Ovary (tissue), 9 donors: ENCODE data around the gene FYB2. TPM values are rescaled to one million over a fixed set of nuclear protein-coding genes. Genes with fewer than 3 reads are reported as not detected.
"Not testable (repeated sequence)": the region's sequence is repeated elsewhere in the genome, so short reads cannot be mapped to it uniquely, and the experiment has no call there.

Source experiments
- DNase-seq, 5 donors: peaks; one replicate each; pipeline ENCODE4 v3.0.0-alpha.2; 2019 to 2020
- H3K27ac ChIP-seq, 2 donors: fragments of 200-600 bp; one replicate each; pipeline versions ENCODE4 v1.5.1 to v1.8.0; 2019 to 2022
- H3K27me3 ChIP-seq: fragments of 200-600 bp; one replicate; pipeline ENCODE4 v1.8.0; 2022
- H3K36me3 ChIP-seq: fragments of 200-600 bp; sonication (generic); one replicate; pipeline ENCODE4 v1.5.1; 2019
- H3K4me1 ChIP-seq: one replicate; pipeline ENCODE4 v1.8.1; 2013; ENCODE audit warnings: mild to moderate bottlenecking, moderate library complexity; ENCODE audit not compliant: insufficient read depth
- H3K4me3 ChIP-seq: fragments of 200-600 bp; sonication (generic); one replicate; pipeline ENCODE4 v1.5.1; 2017
- H3K9me3 ChIP-seq, 2 donors: fragments of 200-600 bp in 1 of 2; sonication (generic) in 1 of 2; one replicate each; pipeline versions ENCODE4 v1.5.1 to v1.8.1; 2013 to 2019; ENCODE audit warnings: mild to moderate bottlenecking in 1 of 2, moderate library complexity in 1 of 2
- EP300 ChIP-seq: sonication (generic); formaldehyde crosslinking; IDR thresholded peaks from one replicate; pipeline ENCODE4 v1.6.1; 2017; ENCODE audit warnings: antibody characterized with exemption
- POLR2A ChIP-seq: fragments of 450-650 bp; IDR thresholded peaks from one replicate; pipeline ENCODE4 v1.6.1; 2017; ENCODE audit warnings: antibody characterized with exemption, mild to moderate bottlenecking, moderate library complexity
- WGBS, 3 donors: extraction: QIAGEN DNeasy Blood & Tissue Kit in 1 of 3; methylation state at CpG; one replicate each; pipeline versions ENCODE4 v1.1.5 to v1.1.7; 2013 to 2017; 5-methylcytosine and 5-hydroxymethylcytosine counted together
- intact Hi-C, 4 donors: fragments of 100-400 bp; cut with DNase I; formaldehyde crosslinking; loops; one replicate each; pipeline versions ENCODE4 v1.11.0 to v1.15.1; 2022 to 2023
- polyA plus RNA-seq, 2 donors: library from polyadenylated mRNA; stranded (reverse); fragments of 200-250 nt in 1 of 2; fragments of 350-450 nt in 1 of 2; fragmentation: Illumina TruSeq in 1 of 2; extraction: RNeasy Lipid Tissue Mini Kit (QIAGEN cat#74804) in 1 of 2; gene quantifications; one replicate each; pipeline ENCODE4 v1.2.3, GENCODE V29; 2013 to 2014
- total RNA-seq, 7 donors: library from RNA; depleted of rRNA in 2 of 7; stranded (reverse); fragments of >200 nt in 2 of 7; fragmentation: NEBNext Ultra II Directional in 3 of 7; extraction: Animal tissue kit (Norgen Biotek cat#: 25700) in 3 of 7; gene quantifications; one replicate each; pipeline versions ENCODE4 v1.1.0 to v1.2.4, GENCODE V29; 2016 to 2023
- TF ChIP-seq, protein P1 (sequence below), 3 donors: fragments of 450-650 bp in 2 of 3; fragments of 200-600 bp in 1 of 3; IDR thresholded peaks; one replicate each; pipeline versions ENCODE4 v1.5.1 to v1.8.0; 2016 to 2022; ENCODE audit warnings: antibody characterized with exemption in 3 of 3, mild to moderate bottlenecking in 1 of 3
- donor health status: DM: no; HTN: no; CAD: no; lungs with moderate emphysema.
- donor health status: DM: no; HTN: no; CAD: no.
- donor health status: Bipolar disorder and iron deficiency.
- donor health status: DM: yes; HTN: yes; CAD: no.
- donor health status: DM: no; HTN: no; CAD: no.
- donor health status: DM: yes; HTN: yes; CAD: no.

Gene FYB2
- total and polyA plus RNA-seq, 9 donors: 0.06 to 81.5 (median 2.0) TPM; not detected in 2

DNA sequence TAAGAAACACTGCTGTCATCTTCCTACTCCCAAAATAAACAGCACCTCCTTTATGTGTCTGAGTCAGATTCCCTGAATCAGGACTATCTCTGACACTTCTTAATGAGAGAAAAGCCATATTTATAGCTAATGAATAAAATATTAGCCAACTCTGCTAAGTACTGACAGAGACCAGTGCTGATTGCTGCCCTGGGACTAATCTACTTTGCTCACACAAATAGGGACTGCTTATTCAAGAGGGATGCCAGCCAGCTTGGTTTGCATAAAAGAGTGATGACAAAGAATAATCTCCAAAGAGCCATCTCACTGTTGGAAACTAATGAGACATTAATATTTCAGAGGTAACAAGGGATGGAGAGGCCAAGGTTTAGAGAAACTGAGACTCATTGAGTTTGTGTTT lies 36.4 kb downstream of the FYB2 start:
- Histone ChIP-seq H3K9me3 (no peaks in the 10 kb centered on the region), H3K4me3 (no peak overlapping the region), H3K27me3 (no peaks in the 10 kb centered on the region), H3K36me3 (no peaks in the 10 kb centered on the region), H3K4me1 (no peaks in the 10 kb centered on the region), H3K27ac (no peak overlapping the region)
- intact Hi-C loops: no loop called here
- DNase-seq: no peak
- TF ChIP-seq, protein P1, sequence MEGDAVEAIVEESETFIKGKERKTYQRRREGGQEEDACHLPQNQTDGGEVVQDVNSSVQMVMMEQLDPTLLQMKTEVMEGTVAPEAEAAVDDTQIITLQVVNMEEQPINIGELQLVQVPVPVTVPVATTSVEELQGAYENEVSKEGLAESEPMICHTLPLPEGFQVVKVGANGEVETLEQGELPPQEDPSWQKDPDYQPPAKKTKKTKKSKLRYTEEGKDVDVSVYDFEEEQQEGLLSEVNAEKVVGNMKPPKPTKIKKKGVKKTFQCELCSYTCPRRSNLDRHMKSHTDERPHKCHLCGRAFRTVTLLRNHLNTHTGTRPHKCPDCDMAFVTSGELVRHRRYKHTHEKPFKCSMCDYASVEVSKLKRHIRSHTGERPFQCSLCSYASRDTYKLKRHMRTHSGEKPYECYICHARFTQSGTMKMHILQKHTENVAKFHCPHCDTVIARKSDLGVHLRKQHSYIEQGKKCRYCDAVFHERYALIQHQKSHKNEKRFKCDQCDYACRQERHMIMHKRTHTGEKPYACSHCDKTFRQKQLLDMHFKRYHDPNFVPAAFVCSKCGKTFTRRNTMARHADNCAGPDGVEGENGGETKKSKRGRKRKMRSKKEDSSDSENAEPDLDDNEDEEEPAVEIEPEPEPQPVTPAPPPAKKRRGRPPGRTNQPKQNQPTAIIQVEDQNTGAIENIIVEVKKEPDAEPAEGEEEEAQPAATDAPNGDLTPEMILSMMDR (IDR thresholded peaks at IDR 0.05): no peak
- TF ChIP-seq POLR2A (no peak), EP300 (no peak)

DNA sequence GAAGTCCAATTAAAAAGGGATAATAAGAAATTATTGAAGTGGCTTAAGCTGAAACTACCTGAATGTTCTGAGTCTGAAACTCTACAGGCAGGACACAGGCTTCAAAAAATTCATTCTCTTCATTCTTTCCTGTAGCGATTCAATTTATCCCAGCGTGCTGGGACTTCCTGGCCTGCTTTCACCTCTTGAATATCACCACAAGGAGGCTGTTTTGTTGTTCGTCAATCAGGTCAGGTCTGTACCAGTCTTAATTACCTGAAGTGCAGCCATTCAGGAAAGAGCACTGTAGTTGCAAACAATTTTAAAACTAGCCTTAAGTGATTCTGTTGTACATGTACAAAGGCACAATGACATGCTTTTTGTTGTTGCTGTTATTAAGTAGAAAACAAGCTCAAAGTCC lies 38.4 kb downstream of the FYB2 start:
- WGBS, 3 donors: 71 to 82% (median 80%) methylated on average over 3 of the region's 3 CpGs
- no peak overlapping the region for H3K4me3 ChIP-seq
- no peaks in the 10 kb centered on the region for H3K27me3 ChIP-seq
- no peaks in the 10 kb centered on the region for H3K36me3 ChIP-seq
- no peaks in the 10 kb centered on the region for H3K9me3 ChIP-seq
- H3K4me1 ChIP-seq: no peaks in the 10 kb centered on the region
- no peak for TF ChIP-seq EP300
- TF ChIP-seq, protein P1 (IDR thresholded peaks at IDR 0.05): no peak
- TF ChIP-seq POLR2A: no peak
- no peak overlapping the region for H3K27ac ChIP-seq
- no peak for DNase-seq
- intact Hi-C loops: no loop called here

DNA sequence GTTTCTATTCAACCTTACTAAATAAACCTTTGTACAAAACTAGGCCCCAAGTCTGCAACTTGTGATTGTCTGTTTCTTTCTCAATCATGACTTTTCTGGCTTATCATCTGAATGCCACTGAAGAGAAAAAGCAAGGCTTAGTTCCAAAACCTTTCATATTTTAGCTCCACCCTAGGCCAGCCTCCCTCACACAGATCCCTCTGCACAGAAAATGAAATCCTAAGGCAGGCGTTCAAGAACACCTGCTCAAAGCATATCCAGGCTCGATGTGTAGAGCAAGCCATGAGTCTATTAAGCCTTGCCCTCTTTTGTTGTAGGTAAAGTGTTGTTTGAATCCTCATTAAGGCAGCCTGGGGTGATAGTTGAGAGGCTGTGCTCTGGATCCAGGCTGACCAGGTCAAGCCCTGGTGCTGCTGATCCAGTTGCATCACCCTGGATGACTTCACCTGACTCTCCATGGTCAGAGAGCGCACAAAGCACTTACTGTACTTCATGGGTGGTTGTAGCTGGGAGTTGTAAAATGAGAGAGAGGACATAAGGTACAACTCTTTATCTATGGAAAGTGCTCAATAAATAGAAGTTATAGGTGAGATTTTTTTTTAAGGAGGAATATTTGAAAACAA lies 39.0 kb downstream of the FYB2 start:
- Histone ChIP-seq H3K27me3 (no peaks in the 10 kb centered on the region), H3K27ac (no peak overlapping the region), H3K36me3 (no peaks in the 10 kb centered on the region), H3K9me3 (no peaks in the 10 kb centered on the region), H3K4me1 (no peaks in the 10 kb centered on the region), H3K4me3 (no peak overlapping the region)
- TF ChIP-seq, protein P1 (IDR thresholded peaks at IDR 0.05): no peak
- TF ChIP-seq EP300 (no peak), POLR2A (no peak)
- no peak for DNase-seq
- intact Hi-C loops: no loop called here
- WGBS, 3 donors: 60 to 76% (median 63%) methylated on average over 3 of the region's 3 CpGs

DNA sequence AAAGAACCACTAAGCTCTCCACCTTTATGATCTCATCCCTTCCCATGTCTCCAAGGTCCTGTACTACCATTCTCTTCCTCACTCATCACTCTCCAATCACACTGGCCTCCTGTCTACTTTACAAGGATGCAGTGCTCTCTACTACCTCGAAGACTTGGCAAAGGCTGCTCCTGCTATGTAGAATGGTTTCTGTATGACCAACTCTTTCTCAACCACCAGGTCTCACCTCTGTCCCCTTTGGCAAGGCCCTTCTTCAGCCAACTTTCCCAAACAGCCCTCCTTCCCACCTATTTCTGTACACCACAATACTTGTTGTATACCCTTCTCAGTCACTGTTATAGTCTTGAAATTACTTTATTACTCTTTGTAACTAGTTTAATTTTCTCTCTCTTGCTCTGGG lies 41.2 kb downstream of the FYB2 start:
- WGBS, 3 donors: 86 to 95% (median 93%) methylated on average over 1 of the region's 1 CpG
- Histone ChIP-seq H3K4me1 (no peaks in the 10 kb centered on the region), H3K36me3 (no peaks in the 10 kb centered on the region), H3K4me3 (no peak overlapping the region), H3K9me3 (no peaks in the 10 kb centered on the region), H3K27ac (no peak overlapping the region), H3K27me3 (no peaks in the 10 kb centered on the region)
- DNase-seq: no peak
- TF ChIP-seq, protein P1 (IDR thresholded peaks at IDR 0.05): no peak
- no peak for TF ChIP-seq POLR2A
- no peak for TF ChIP-seq EP300
- intact Hi-C loops: no loop called here

DNA sequence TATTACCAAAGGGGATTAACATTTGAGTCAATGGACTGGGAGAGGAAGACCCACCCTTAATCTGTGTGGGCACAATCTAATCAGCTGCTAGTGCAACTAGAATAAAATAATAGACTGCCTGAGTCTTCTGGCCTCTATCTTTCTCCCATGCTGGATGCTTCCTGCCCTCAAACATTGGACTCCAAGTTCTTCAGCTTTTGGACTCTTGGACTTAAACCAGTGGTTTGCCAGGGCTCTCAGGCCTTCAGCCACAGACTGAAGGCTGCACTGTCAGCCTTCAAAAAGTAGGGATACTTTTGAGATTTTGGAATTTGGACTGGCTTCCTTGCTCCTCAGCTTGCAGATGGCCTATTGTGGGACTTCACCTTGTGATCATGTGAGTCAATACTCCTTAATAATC lies 44.5 kb downstream of the FYB2 start:
- H3K27me3 ChIP-seq, H3K27ac ChIP-seq, H3K9me3 ChIP-seq, DNase-seq, H3K4me1 ChIP-seq, H3K36me3 ChIP-seq, H3K4me3 ChIP-seq, intact Hi-C loops: not testable (repeated sequence)
